Right kidney (tissue), 1 donor: ENCODE results near the gene C3orf20.
"Not testable (repeated sequence)": the region's sequence is repeated elsewhere in the genome, so short reads cannot be mapped to it uniquely, and the experiment has no call there.

Experiments used
- DNase-seq: peaks from one replicate; pipeline ENCODE4 v3.0.0-alpha.2; 2016

Gene C3orf20

GRCh38 chr3:14700891-14701290, 25.9 kb downstream of the C3orf20 start:
- no peak for DNase-seq

- no peak for DNase-seq
Measured at GRCh38 chr3:14701676-14702075, 26.7 kb downstream of the C3orf20 start.

- DNase-seq = no peak
Measured at GRCh38 chr3:14703128-14703750, 28.3 kb downstream of the C3orf20 start.

GRCh38 chr3:14703791-14704190, 28.9 kb downstream of the C3orf20 start:
- DNase-seq = no peak

- DNase-seq = no peak
Measured at GRCh38 chr3:14706096-14706495, 31.2 kb downstream of the C3orf20 start.

GRCh38 chr3:14716591-14716990, 41.6 kb downstream of the C3orf20 start:
- no peak for DNase-seq

- no peak for DNase-seq
Measured at GRCh38 chr3:14717307-14717706, 42.4 kb downstream of the C3orf20 start.

GRCh38 chr3:14718539-14718938, 43.6 kb downstream of the C3orf20 start:
- no peak for DNase-seq

- DNase-seq = no peak
Measured at GRCh38 chr3:14719006-14719405, 44.1 kb downstream of the C3orf20 start.

- no peak for DNase-seq
Measured at GRCh38 chr3:14721126-14721864, 46.4 kb downstream of the C3orf20 start.

- no peak for DNase-seq
Measured at GRCh38 chr3:14725013-14725412, 50.1 kb downstream of the C3orf20 start.

GRCh38 chr3:14725564-14726440, 50.9 kb downstream of the C3orf20 start:
- DNase-seq = peak; percentile 77

GRCh38 chr3:14726441-14726780, 51.5 kb downstream of the C3orf20 start:
- no peak for DNase-seq

GRCh38 chr3:14728113-14728512, 53.2 kb downstream of the C3orf20 start:
- DNase-seq = no peak

GRCh38 chr3:14730703-14731382, 55.9 kb downstream of the C3orf20 start:
- no peak for DNase-seq

GRCh38 chr3:14740983-14741382, 66.0 kb downstream of the C3orf20 start:
- DNase-seq = no peak

GRCh38 chr3:14741510-14741909, 66.6 kb downstream of the C3orf20 start:
- DNase-seq = no peak

GRCh38 chr3:14744556-14744955, 69.6 kb downstream of the C3orf20 start:
- DNase-seq = no peak

GRCh38 chr3:14750650-14751049, 75.7 kb downstream of the C3orf20 start:
- no peak for DNase-seq

GRCh38 chr3:14752979-14753378, 78.0 kb downstream of the C3orf20 start:
- not testable (repeated sequence) for DNase-seq

GRCh38 chr3:14757153-14757700, 82.3 kb downstream of the C3orf20 start:
- no peak for DNase-seq

- no peak for DNase-seq
Measured at GRCh38 chr3:14758297-14758696, 83.4 kb downstream of the C3orf20 start.
